ENCODE data around the gene AMN.

AMN gene

GRCh38 chr14:102957222-102957621 lies 34.8 kb downstream of the AMN start:
- H3K4me1 ChIP-seq (ENCODE audit: control extremely low read depth in 1 of 4, control insufficient read depth in 4 of 4, insufficient read depth in 4 of 4, low read length in 3 of 4), result peaks cover 0 to 10% (median 0%) of the 10 kb centered on the region in 4 experiments
- no peaks in the 10 kb centered on the region for H3K27me3 ChIP-seq (replicated peaks in 2 of 5; ENCODE audit: control insufficient read depth in 4 of 5, insufficient read depth in 5 of 5, low read length in 4 of 5)
- CTCF ChIA-PET, result no interaction called here
- no peak overlapping the region for H3K4me3 ChIP-seq (ENCODE audit: control insufficient read depth in 1 of 7, extremely low read depth in 1 of 7, insufficient read depth in 4 of 7, low read depth in 2 of 7, low read length in 6 of 7)
- H3K9me3 ChIP-seq (ENCODE audit: control extremely low read depth in 1 of 5, control insufficient read depth in 4 of 5, insufficient read depth in 2 of 5, low read depth in 1 of 5, low read length in 4 of 5), result no peaks in the 10 kb centered on the region
- POLR2A ChIA-PET, result no interaction called here
- DNase-seq, result no peak
- no peak overlapping the region for H3K27ac ChIP-seq (ENCODE audit: insufficient read depth in 1 of 2, low read depth in 1 of 2, low read length in 2 of 2, poor library complexity in 1 of 2, severe bottlenecking in 2 of 2)
- peaks cover 0 to 29% (median 5%) of the 10 kb centered on the region in 4 experiments for H3K36me3 ChIP-seq (ENCODE audit: control insufficient read depth in 4 of 4, insufficient read depth in 4 of 4, low read length in 3 of 4)
- 97% methylated on average over 7 of the region's 10 CpGs for WGBS (ENCODE audit: insufficient coverage)

GRCh38 chr14:102958461-102958860 lies 36.0 kb downstream of the AMN start:
- DNase-seq, result no peak
- H3K4me3 ChIP-seq (ENCODE audit: control insufficient read depth in 1 of 7, extremely low read depth in 1 of 7, insufficient read depth in 4 of 7, low read depth in 2 of 7, low read length in 6 of 7), result no peak overlapping the region
- H3K4me1 ChIP-seq (ENCODE audit: control extremely low read depth in 1 of 4, control insufficient read depth in 4 of 4, insufficient read depth in 4 of 4, low read length in 3 of 4), result peaks cover 0 to 2% (median 0%) of the 10 kb centered on the region in 4 experiments
- H3K9me3 ChIP-seq (ENCODE audit: control extremely low read depth in 1 of 5, control insufficient read depth in 4 of 5, insufficient read depth in 2 of 5, low read depth in 1 of 5, low read length in 4 of 5), result no peaks in the 10 kb centered on the region
- 100% methylated on average over 7 of the region's 10 CpGs for WGBS (ENCODE audit: insufficient coverage)
- H3K36me3 ChIP-seq (ENCODE audit: control insufficient read depth in 4 of 4, insufficient read depth in 4 of 4, low read length in 3 of 4), result peaks cover 0 to 24% (median 4%) of the 10 kb centered on the region in 4 experiments
- H3K27me3 ChIP-seq (replicated peaks in 2 of 5; ENCODE audit: control insufficient read depth in 4 of 5, insufficient read depth in 5 of 5, low read length in 4 of 5), result no peaks in the 10 kb centered on the region
- CTCF ChIA-PET, result no interaction called here
- POLR2A ChIA-PET, result no interaction called here
- H3K27ac ChIP-seq (ENCODE audit: insufficient read depth in 1 of 2, low read depth in 1 of 2, low read length in 2 of 2, poor library complexity in 1 of 2, severe bottlenecking in 2 of 2), result no peak overlapping the region

- H3K27ac ChIP-seq (ENCODE audit: insufficient read depth in 1 of 2, low read depth in 1 of 2, low read length in 2 of 2, poor library complexity in 1 of 2, severe bottlenecking in 2 of 2), result no peak overlapping the region
- ChIA-PET POLR2A (no interaction called here), CTCF (no interaction called here)
- no peaks in the 10 kb centered on the region for H3K27me3 ChIP-seq (replicated peaks in 2 of 5; ENCODE audit: control insufficient read depth in 4 of 5, insufficient read depth in 5 of 5, low read length in 4 of 5)
- WGBS (ENCODE audit: insufficient coverage), result 100% methylated on average over 7 of the region's 9 CpGs
- H3K36me3 ChIP-seq (ENCODE audit: control insufficient read depth in 4 of 4, insufficient read depth in 4 of 4, low read length in 3 of 4), result peaks cover 0 to 31% (median 3%) of the 10 kb centered on the region in 4 experiments
- peak overlapping the region in 1 of 7 experiments; percentile 4 for H3K4me3 ChIP-seq (ENCODE audit: control insufficient read depth in 1 of 7, extremely low read depth in 1 of 7, insufficient read depth in 4 of 7, low read depth in 2 of 7, low read length in 6 of 7)
- H3K4me1 ChIP-seq (ENCODE audit: control extremely low read depth in 1 of 4, control insufficient read depth in 4 of 4, insufficient read depth in 4 of 4, low read length in 3 of 4), result no peaks in the 10 kb centered on the region
- no peaks in the 10 kb centered on the region for H3K9me3 ChIP-seq (ENCODE audit: control extremely low read depth in 1 of 5, control insufficient read depth in 4 of 5, insufficient read depth in 2 of 5, low read depth in 1 of 5, low read length in 4 of 5)
- no peak for DNase-seq
These were observed 39.7 kb downstream of the AMN start for GRCh38 chr14:102962111-102962627.

- Histone ChIP-seq H3K4me1 (ENCODE audit: control extremely low read depth in 1 of 4, control insufficient read depth in 4 of 4, insufficient read depth in 4 of 4, low read length in 3 of 4) (no peaks in the 10 kb centered on the region), H3K4me3 (ENCODE audit: control insufficient read depth in 1 of 7, extremely low read depth in 1 of 7, insufficient read depth in 4 of 7, low read depth in 2 of 7, low read length in 6 of 7) (no peak overlapping the region), H3K9me3 (ENCODE audit: control extremely low read depth in 1 of 5, control insufficient read depth in 4 of 5, insufficient read depth in 2 of 5, low read depth in 1 of 5, low read length in 4 of 5) (no peaks in the 10 kb centered on the region), H3K27me3 (replicated peaks in 2 of 5; ENCODE audit: control insufficient read depth in 4 of 5, insufficient read depth in 5 of 5, low read length in 4 of 5) (no peaks in the 10 kb centered on the region), H3K36me3 (ENCODE audit: control insufficient read depth in 4 of 4, insufficient read depth in 4 of 4, low read length in 3 of 4) (peaks cover 0 to 24% (median 2%) of the 10 kb centered on the region in 4 experiments), H3K27ac (ENCODE audit: insufficient read depth in 1 of 2, low read depth in 1 of 2, low read length in 2 of 2, poor library complexity in 1 of 2, severe bottlenecking in 2 of 2) (no peak overlapping the region)
- 98% methylated on average over 34 of the region's 39 CpGs for WGBS (ENCODE audit: insufficient coverage)
- ChIA-PET POLR2A (no interaction called here), CTCF (no interaction called here)
- DNase-seq, result no peak
These were observed 41.8 kb downstream of the AMN start for GRCh38 chr14:102964152-102964730.

- no peaks in the 10 kb centered on the region for H3K4me1 ChIP-seq (ENCODE audit: control extremely low read depth in 1 of 4, control insufficient read depth in 4 of 4, insufficient read depth in 4 of 4, low read length in 3 of 4)
- no peaks in the 10 kb centered on the region for H3K27me3 ChIP-seq (replicated peaks in 2 of 5; ENCODE audit: control insufficient read depth in 4 of 5, insufficient read depth in 5 of 5, low read length in 4 of 5)
- 100% methylated on average over 1 of the region's 3 CpGs for WGBS (ENCODE audit: insufficient coverage)
- no peaks in the 10 kb centered on the region for H3K9me3 ChIP-seq (ENCODE audit: control extremely low read depth in 1 of 5, control insufficient read depth in 4 of 5, insufficient read depth in 2 of 5, low read depth in 1 of 5, low read length in 4 of 5)
- H3K4me3 ChIP-seq (ENCODE audit: control insufficient read depth in 1 of 7, extremely low read depth in 1 of 7, insufficient read depth in 4 of 7, low read depth in 2 of 7, low read length in 6 of 7), result no peak overlapping the region
- ChIA-PET POLR2A (no interaction called here), CTCF (no interaction called here)
- H3K36me3 ChIP-seq (ENCODE audit: control insufficient read depth in 4 of 4, insufficient read depth in 4 of 4, low read length in 3 of 4), result peaks cover 0 to 26% (median 2%) of the 10 kb centered on the region in 4 experiments
- DNase-seq, result no peak
- no peak overlapping the region for H3K27ac ChIP-seq (ENCODE audit: insufficient read depth in 1 of 2, low read depth in 1 of 2, low read length in 2 of 2, poor library complexity in 1 of 2, severe bottlenecking in 2 of 2)
These were observed 42.8 kb downstream of the AMN start for GRCh38 chr14:102965282-102965681.

GRCh38 chr14:102965971-102966655 lies 43.6 kb downstream of the AMN start:
- H3K4me3 ChIP-seq (ENCODE audit: control insufficient read depth in 1 of 7, extremely low read depth in 1 of 7, insufficient read depth in 4 of 7, low read depth in 2 of 7, low read length in 6 of 7), result no peak overlapping the region
- ChIA-PET POLR2A (no interaction called here), CTCF (no interaction called here)
- no peaks in the 10 kb centered on the region for H3K4me1 ChIP-seq (ENCODE audit: control extremely low read depth in 1 of 4, control insufficient read depth in 4 of 4, insufficient read depth in 4 of 4, low read length in 3 of 4)
- H3K27me3 ChIP-seq (replicated peaks in 2 of 5; ENCODE audit: control insufficient read depth in 4 of 5, insufficient read depth in 5 of 5, low read length in 4 of 5), result no peaks in the 10 kb centered on the region
- no peak overlapping the region for H3K27ac ChIP-seq (ENCODE audit: insufficient read depth in 1 of 2, low read depth in 1 of 2, low read length in 2 of 2, poor library complexity in 1 of 2, severe bottlenecking in 2 of 2)
- no peak for DNase-seq
- H3K36me3 ChIP-seq (ENCODE audit: control insufficient read depth in 4 of 4, insufficient read depth in 4 of 4, low read length in 3 of 4), result peaks cover 0 to 26% (median 2%) of the 10 kb centered on the region in 4 experiments
- WGBS (ENCODE audit: insufficient coverage), result 97% methylated on average over 19 of the region's 20 CpGs
- no peaks in the 10 kb centered on the region for H3K9me3 ChIP-seq (ENCODE audit: control extremely low read depth in 1 of 5, control insufficient read depth in 4 of 5, insufficient read depth in 2 of 5, low read depth in 1 of 5, low read length in 4 of 5)

- H3K9me3 ChIP-seq (ENCODE audit: control extremely low read depth in 1 of 5, control insufficient read depth in 4 of 5, insufficient read depth in 2 of 5, low read depth in 1 of 5, low read length in 4 of 5), result no peaks in the 10 kb centered on the region
- no peak overlapping the region for H3K27ac ChIP-seq (ENCODE audit: insufficient read depth in 1 of 2, low read depth in 1 of 2, low read length in 2 of 2, poor library complexity in 1 of 2, severe bottlenecking in 2 of 2)
- no peaks in the 10 kb centered on the region for H3K27me3 ChIP-seq (replicated peaks in 2 of 5; ENCODE audit: control insufficient read depth in 4 of 5, insufficient read depth in 5 of 5, low read length in 4 of 5)
- no peak overlapping the region for H3K4me3 ChIP-seq (ENCODE audit: control insufficient read depth in 1 of 7, extremely low read depth in 1 of 7, insufficient read depth in 4 of 7, low read depth in 2 of 7, low read length in 6 of 7)
- POLR2A ChIA-PET, result no interaction called here
- peaks cover 0 to 29% (median 2%) of the 10 kb centered on the region in 4 experiments for H3K36me3 ChIP-seq (ENCODE audit: control insufficient read depth in 4 of 4, insufficient read depth in 4 of 4, low read length in 3 of 4)
- DNase-seq, result no peak
- no peaks in the 10 kb centered on the region for H3K4me1 ChIP-seq (ENCODE audit: control extremely low read depth in 1 of 4, control insufficient read depth in 4 of 4, insufficient read depth in 4 of 4, low read length in 3 of 4)
- CTCF ChIA-PET, result interaction anchor here (1.6 kb wide), 1 partner anchor 32 kb away, joined by 4 read pairs; no protein-coding TSS in a partner anchor
- 95% methylated on average over 17 of the region's 21 CpGs for WGBS (ENCODE audit: insufficient coverage)
These were observed 44.4 kb downstream of the AMN start for GRCh38 chr14:102966681-102967505.

Data from common myeloid progenitor, CD34-positive (primary cell).